Measurements from ENCODE around the gene CCR6.
"Not testable (repeated sequence)": the region's sequence is repeated elsewhere in the genome, so short reads cannot be mapped to it uniquely, and the experiment has no call there.

CCR6 gene

DNA sequence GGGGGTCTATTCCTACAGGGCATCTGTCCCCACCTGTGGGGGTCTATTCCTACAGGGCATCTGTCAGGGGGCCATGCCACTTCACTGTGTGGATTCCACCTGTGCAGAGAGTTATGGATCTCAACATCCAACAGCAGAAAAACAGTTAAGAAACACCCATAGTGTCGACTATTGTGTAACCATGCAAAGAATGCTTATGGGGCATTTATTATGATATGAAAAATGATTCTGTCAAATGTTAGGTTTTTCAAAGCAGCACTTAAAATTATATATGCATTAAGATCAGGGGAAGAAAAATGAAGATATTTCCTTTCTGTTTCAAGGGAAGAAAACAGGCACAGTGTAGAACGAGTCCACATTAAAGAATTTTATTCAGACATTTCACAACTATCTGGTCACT is 32.0 kb downstream of the CCR6 start:
- Histone ChIP-seq H3K36me3 (ENCODE audit: control insufficient read depth, insufficient read depth, low read length) (no peaks in the 10 kb centered on the region), H3K4me1 (ENCODE audit: control insufficient read depth, insufficient read depth, low read length) (no peaks in the 10 kb centered on the region)

DNA sequence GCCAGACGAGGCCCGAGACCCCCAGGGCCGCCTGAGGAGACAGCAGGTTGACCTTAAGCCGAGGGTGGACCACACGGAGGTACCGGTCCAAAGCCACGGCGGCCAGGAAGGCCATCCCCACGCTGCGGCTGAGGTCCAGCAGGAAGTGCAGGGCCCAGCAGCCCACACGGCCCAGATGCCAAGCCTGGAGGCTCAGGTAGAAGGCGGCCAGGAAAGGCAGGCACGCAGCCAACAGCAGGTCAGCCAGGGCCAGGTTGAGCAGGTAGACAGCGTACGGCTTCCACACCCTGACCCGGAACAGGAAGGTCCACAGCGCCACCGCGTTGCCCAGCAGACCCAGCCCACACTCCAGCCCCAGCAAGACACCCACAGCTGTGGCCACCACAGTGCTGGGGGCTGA is 34.5 kb downstream of the CCR6 start:
- Histone ChIP-seq H3K36me3 (ENCODE audit: control insufficient read depth, insufficient read depth, low read length) (no peaks in the 10 kb centered on the region), H3K4me1 (ENCODE audit: control insufficient read depth, insufficient read depth, low read length) (no peaks in the 10 kb centered on the region), H3K27me3 (ENCODE audit: control insufficient read depth, insufficient read depth, low read length) (no peaks in the 10 kb centered on the region), H3K9ac (ENCODE audit: low read length) (no peak overlapping the region), H3K27ac (ENCODE audit: low read depth, low read length) (no peak overlapping the region), H3K4me3 (ENCODE audit: low read length) (no peak overlapping the region)

More for the DNA sequence above, 32.0 kb downstream of the CCR6 start:
- Histone ChIP-seq H3K4me3 (ENCODE audit: low read length) (no peak overlapping the region), H3K9ac (ENCODE audit: low read length) (no peak overlapping the region), H3K27ac (ENCODE audit: low read depth, low read length) (no peak overlapping the region), H3K27me3 (ENCODE audit: control insufficient read depth, insufficient read depth, low read length) (no peaks in the 10 kb centered on the region)

DNA sequence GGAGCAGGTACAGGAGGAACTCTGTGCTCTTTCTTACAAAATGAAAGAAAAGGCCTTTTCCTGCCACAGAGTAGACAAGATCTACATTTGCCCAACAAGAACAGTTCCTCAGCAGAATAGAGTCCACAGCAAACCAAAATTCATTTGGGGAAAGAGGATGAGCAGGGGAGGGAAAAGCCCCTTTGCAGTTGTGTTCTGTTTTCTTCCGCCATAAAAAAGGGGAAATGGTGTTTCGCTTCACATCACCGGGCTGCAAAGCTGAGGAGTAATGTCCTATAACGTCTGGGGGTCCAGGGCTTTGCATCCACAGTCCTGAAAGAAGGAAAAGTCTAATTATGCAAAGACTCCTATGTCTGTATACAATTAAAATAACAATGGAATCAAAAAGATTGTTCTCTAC is 35.0 kb downstream of the CCR6 start, which contains the start of gene GPR31:
GPR31 (minus strand) TSS at position 118 of the 400 bp plus-strand sequence. CDS start 149 bp downstream, outside the sequence.
- no peaks in the 10 kb centered on the region for H3K36me3 ChIP-seq (ENCODE audit: control insufficient read depth, insufficient read depth, low read length)
- no peak within 1 kb of the TSS for H3K9ac ChIP-seq (ENCODE audit: low read length)
- H3K27me3 ChIP-seq (ENCODE audit: control insufficient read depth, insufficient read depth, low read length), result no peaks in the 10 kb centered on the region
- H3K4me3 ChIP-seq (ENCODE audit: low read length), result no peak within 1 kb of the TSS
- H3K27ac ChIP-seq (ENCODE audit: low read depth, low read length), result no peak within 1 kb of the TSS
- no peaks in the 10 kb centered on the region for H3K4me1 ChIP-seq (ENCODE audit: control insufficient read depth, insufficient read depth, low read length)

DNA sequence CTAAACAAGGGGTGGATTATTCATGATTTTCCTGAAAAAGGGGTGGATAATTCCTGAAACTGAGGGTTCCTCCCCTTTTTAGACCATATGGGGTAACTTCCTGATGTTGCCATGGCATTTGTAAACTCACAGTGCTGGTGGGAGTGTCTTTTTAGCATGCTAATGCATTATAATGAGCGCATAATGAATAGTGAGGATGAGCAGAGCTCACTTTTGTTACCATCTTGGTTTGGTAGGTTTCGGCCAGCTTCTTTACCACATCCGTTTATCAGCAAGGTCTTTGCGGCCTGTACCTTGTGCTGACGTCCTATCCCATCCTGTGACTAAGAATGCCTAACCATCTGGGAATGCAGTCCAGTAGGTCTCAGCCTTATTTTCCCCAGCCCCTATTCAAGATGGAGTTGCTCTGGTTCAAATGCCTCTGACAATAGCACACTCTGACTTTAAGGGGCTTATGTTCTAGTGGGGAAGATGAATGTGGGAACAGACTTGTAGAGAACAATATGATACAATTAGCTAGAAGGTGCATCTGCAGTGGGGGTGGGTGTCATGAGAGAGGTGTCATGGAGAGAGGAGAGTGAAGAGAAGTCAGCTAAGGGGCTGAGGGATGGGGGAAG is 39.1 kb downstream of the CCR6 start:
- no peak overlapping the region for H3K4me3 ChIP-seq (ENCODE audit: low read length)
- H3K4me1 ChIP-seq (ENCODE audit: control insufficient read depth, insufficient read depth, low read length), result no peaks in the 10 kb centered on the region
- H3K27ac ChIP-seq (ENCODE audit: low read depth, low read length), result no peak overlapping the region
- H3K27me3 ChIP-seq (ENCODE audit: control insufficient read depth, insufficient read depth, low read length), result no peaks in the 10 kb centered on the region
- no peaks in the 10 kb centered on the region for H3K36me3 ChIP-seq (ENCODE audit: control insufficient read depth, insufficient read depth, low read length)
- no peak overlapping the region for H3K9ac ChIP-seq (ENCODE audit: low read length)

DNA sequence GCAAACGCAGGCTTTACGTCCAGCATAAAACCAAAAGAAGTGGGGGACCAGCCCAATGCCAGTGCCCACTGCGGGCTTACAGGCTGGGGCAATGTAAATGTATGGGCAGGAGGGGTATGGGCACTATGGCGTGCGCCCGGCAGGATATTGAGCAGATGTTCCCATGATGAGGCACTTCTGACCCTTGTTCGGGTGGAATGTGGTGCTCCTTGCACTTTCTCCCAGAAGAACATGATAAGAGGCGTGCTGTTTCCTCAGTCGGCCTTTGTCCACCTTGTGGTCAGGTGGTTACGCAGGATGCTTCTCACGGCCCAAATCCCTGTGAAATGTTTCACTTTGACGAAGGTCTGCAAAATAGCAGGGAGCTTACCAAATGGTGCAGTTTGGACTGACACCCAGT is 39.7 kb downstream of the CCR6 start:
- H3K36me3 ChIP-seq (ENCODE audit: control insufficient read depth, insufficient read depth, low read length), result no peaks in the 10 kb centered on the region
- H3K4me3 ChIP-seq (ENCODE audit: low read length), result no peak overlapping the region
- H3K9ac ChIP-seq (ENCODE audit: low read length), result no peak overlapping the region
- H3K27ac ChIP-seq (ENCODE audit: low read depth, low read length), result no peak overlapping the region
- no peaks in the 10 kb centered on the region for H3K4me1 ChIP-seq (ENCODE audit: control insufficient read depth, insufficient read depth, low read length)
- H3K27me3 ChIP-seq (ENCODE audit: control insufficient read depth, insufficient read depth, low read length), result no peaks in the 10 kb centered on the region

DNA sequence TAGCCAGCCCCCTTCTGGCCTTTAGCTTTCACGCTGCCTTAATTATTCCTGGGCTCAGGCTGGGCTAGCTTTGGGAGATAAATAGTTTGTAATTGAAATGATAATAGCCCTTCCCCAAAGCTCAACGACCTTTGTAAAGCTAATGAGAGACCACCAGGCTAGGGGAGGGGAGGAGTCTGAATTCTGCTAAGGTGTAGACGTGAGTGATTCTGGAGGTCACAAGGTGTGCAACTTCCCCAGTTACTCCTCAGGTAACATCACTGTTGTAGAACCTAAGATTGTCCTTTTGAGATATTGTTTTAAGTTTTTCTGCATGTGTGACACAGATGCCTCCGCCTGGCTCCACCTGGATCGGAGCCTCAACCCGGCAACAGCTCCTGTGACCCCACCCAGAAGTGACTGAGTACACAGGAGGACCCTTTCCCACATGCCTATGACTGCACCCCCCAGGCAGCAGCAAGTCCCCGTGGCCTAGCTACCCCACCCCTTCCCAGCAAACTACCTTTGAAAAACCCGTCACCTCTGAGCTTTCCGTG is 40.6 kb downstream of the CCR6 start:
- H3K4me3 ChIP-seq (ENCODE audit: low read length), result no peak overlapping the region
- H3K36me3 ChIP-seq (ENCODE audit: control insufficient read depth, insufficient read depth, low read length), result no peaks in the 10 kb centered on the region
- H3K9ac ChIP-seq (ENCODE audit: low read length), result no peak overlapping the region
- H3K27me3 ChIP-seq (ENCODE audit: control insufficient read depth, insufficient read depth, low read length), result no peaks in the 10 kb centered on the region
- no peaks in the 10 kb centered on the region for H3K4me1 ChIP-seq (ENCODE audit: control insufficient read depth, insufficient read depth, low read length)
- no peak overlapping the region for H3K27ac ChIP-seq (ENCODE audit: low read depth, low read length)

DNA sequence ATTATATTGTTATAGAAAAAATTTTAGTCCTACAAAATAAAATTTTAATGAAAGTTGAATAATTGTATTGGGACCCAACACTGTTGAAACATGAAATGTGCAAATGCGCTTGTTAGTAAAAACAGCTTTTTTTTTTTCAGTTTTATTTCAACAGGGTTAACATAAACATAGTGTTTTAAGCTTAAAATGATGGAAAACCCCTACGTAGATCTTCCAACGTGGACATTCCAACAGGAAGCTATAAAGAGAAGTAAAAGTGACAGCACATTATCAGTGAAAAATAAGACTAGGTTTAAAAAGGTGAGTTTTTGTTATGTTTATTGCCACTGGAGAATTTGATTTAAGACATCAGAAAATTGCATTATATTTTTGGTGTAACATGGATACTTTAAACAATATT is 41.4 kb downstream of the CCR6 start:
- H3K36me3 ChIP-seq (ENCODE audit: control insufficient read depth, insufficient read depth, low read length), result no peaks in the 10 kb centered on the region
- no peak overlapping the region for H3K9ac ChIP-seq (ENCODE audit: low read length)
- no peak overlapping the region for H3K27ac ChIP-seq (ENCODE audit: low read depth, low read length)
- H3K4me1 ChIP-seq (ENCODE audit: control insufficient read depth, insufficient read depth, low read length), result no peaks in the 10 kb centered on the region
- H3K27me3 ChIP-seq (ENCODE audit: control insufficient read depth, insufficient read depth, low read length), result no peaks in the 10 kb centered on the region
- H3K4me3 ChIP-seq (ENCODE audit: low read length), result no peak overlapping the region

DNA sequence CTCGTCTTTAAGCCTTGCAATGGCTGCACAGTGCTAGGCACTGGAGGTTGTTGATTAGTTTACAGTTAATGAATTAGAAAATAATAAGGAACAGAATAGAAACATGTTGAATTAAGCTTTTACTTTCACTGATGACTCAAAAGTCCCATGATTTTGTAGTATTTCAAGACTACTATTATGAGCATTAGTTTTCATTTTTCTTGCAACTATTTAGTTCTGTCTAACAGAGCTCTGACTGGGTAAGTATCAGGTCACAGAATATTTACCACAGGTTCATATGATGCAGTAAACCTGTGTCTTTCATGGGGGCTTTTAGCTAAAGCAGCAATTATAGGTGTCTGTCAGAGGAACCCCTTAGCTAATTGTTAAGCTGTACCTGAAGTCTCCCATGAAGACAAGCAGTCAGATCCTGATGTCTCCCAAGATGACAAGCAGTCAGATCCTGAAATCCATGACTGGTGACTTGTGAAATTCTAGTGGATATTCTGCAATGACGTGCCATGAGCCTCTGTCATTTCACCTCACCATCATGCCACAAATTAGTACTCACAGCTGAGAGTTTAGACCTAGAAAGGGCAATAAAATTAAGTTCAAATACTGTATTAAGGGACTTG is 43.1 kb downstream of the CCR6 start:
- H3K36me3 ChIP-seq (ENCODE audit: control insufficient read depth, insufficient read depth, low read length), result no peaks in the 10 kb centered on the region
- no peak overlapping the region for H3K9ac ChIP-seq (ENCODE audit: low read length)
- no peak overlapping the region for H3K4me3 ChIP-seq (ENCODE audit: low read length)
- no peaks in the 10 kb centered on the region for H3K4me1 ChIP-seq (ENCODE audit: control insufficient read depth, insufficient read depth, low read length)
- H3K27me3 ChIP-seq (ENCODE audit: control insufficient read depth, insufficient read depth, low read length), result no peaks in the 10 kb centered on the region
- no peak overlapping the region for H3K27ac ChIP-seq (ENCODE audit: low read depth, low read length)

DNA sequence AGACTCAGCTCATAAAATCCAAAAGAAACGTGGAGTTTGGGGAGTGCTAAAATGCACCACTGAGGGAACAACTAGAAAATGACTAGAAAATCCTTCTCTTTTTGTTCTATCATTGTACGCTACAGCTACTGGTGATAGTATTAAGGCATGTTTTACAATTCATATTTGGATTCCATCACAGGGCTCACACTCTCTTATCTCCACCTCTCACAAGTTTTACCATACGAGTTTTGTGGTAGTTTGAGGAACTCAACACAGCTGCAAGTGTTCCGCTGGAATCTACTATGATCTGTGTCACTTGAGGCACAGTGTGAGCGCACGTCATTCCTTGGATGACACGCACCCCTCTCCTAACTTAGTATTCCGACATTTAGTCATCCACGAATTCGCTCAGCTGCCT is 44.8 kb downstream of the CCR6 start:
- H3K27me3 ChIP-seq (ENCODE audit: control insufficient read depth, insufficient read depth, low read length); H3K4me3 ChIP-seq (ENCODE audit: low read length); H3K36me3 ChIP-seq (ENCODE audit: control insufficient read depth, insufficient read depth, low read length); H3K9ac ChIP-seq (ENCODE audit: low read length); H3K27ac ChIP-seq (ENCODE audit: low read depth, low read length); H3K4me1 ChIP-seq (ENCODE audit: control insufficient read depth, insufficient read depth, low read length): not testable (repeated sequence)

DNA sequence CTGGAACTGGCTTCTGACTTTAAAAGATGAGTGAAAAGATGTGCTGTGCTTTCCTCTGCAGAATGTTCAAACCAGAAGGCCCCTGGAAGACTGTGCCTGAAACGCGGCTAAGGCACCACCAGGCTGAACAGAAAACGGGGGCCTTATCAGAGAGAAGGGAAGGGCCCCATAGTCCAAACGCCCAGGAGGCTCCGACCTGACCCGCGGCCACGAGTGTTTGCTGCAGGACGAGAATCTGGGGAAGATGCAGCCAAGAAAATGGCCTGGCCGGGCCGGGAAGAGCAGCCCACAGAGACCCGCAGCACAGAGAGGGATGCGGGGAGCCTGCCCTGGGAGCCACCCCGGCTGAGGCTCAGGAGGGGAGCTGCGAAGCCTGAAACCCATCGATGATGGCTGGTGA is 45.4 kb downstream of the CCR6 start:
- H3K4me3 ChIP-seq (ENCODE audit: low read length); H3K4me1 ChIP-seq (ENCODE audit: control insufficient read depth, insufficient read depth, low read length); H3K9ac ChIP-seq (ENCODE audit: low read length); H3K27ac ChIP-seq (ENCODE audit: low read depth, low read length); H3K36me3 ChIP-seq (ENCODE audit: control insufficient read depth, insufficient read depth, low read length); H3K27me3 ChIP-seq (ENCODE audit: control insufficient read depth, insufficient read depth, low read length): not testable (repeated sequence)

DNA sequence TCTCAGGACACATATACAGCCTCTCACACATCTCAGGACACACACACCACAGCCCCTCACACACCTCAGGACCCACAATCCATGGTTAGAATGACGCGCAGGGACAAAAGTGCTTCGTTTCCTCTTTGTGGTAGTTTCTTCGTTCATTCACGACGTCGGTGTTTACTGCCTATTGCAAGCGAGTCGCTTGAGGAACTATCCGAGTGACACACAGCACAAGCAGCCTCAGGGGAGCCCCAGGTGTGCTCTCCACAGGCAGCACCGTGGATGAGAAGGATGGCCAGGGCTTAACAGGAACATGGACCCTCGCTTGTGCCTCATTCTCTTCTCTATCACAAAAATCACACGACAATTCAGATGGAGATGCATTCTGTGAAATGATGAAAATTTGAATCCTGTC is 47.0 kb downstream of the CCR6 start:
- H3K27me3 ChIP-seq (ENCODE audit: control insufficient read depth, insufficient read depth, low read length); H3K4me3 ChIP-seq (ENCODE audit: low read length); H3K9ac ChIP-seq (ENCODE audit: low read length); H3K27ac ChIP-seq (ENCODE audit: low read depth, low read length); H3K36me3 ChIP-seq (ENCODE audit: control insufficient read depth, insufficient read depth, low read length); H3K4me1 ChIP-seq (ENCODE audit: control insufficient read depth, insufficient read depth, low read length): not testable (repeated sequence)

DNA sequence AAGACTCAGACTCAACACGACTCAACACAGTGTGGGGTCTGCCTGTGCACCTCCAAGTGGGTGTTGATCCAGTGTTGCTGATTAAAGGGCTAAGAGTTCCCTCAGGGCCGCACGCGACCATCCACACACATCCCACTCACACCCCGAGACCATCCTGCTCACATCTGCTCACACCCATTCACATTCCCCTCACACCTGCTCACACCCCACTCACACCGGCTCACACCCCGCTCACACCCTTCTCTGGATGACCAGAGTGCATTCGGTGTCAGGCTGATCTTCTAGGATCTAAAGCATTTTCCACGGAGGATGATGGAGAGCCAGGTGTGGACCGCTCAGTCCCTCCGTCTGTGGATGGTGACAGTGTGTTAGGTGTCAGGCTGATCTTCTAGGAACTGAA is 48.4 kb downstream of the CCR6 start:
- H3K27me3 ChIP-seq (ENCODE audit: control insufficient read depth, insufficient read depth, low read length); H3K27ac ChIP-seq (ENCODE audit: low read depth, low read length); H3K9ac ChIP-seq (ENCODE audit: low read length); H3K4me1 ChIP-seq (ENCODE audit: control insufficient read depth, insufficient read depth, low read length); H3K36me3 ChIP-seq (ENCODE audit: control insufficient read depth, insufficient read depth, low read length); H3K4me3 ChIP-seq (ENCODE audit: low read length): not testable (repeated sequence)

DNA sequence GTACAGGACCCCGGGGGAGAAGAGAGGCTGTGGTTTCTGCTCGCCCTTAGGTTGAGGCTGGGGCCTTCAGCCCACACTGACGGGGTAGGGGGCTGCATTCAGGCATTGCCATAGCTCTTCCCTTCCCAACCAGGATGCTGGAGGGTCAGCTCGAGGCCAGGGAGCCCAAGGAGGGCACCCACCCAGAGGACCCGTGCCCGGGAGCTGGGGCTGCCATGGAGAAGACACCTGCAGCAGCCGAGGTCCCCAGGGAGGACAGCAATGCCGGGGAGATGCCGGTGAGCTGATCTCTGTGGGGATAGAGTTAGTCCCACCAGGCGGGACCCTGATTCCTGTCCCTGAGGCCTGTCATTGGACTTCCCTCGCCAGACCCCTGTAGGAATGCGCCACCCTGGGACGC is 49.1 kb downstream of the CCR6 start:
- H3K27ac ChIP-seq (ENCODE audit: low read depth, low read length); H3K36me3 ChIP-seq (ENCODE audit: control insufficient read depth, insufficient read depth, low read length); H3K9ac ChIP-seq (ENCODE audit: low read length); H3K4me3 ChIP-seq (ENCODE audit: low read length); H3K27me3 ChIP-seq (ENCODE audit: control insufficient read depth, insufficient read depth, low read length); H3K4me1 ChIP-seq (ENCODE audit: control insufficient read depth, insufficient read depth, low read length): not testable (repeated sequence)

All from rectal smooth muscle tissue (tissue), 1 donor.